DMS 273 treated with DMSO at 0.1 percent for 48 hours (cell line): ENCODE results near the gene SRRM2.

Experiments
- DNase-seq: peaks from one replicate; lab custom pipeline; 2025; lab: John Stamatoyannopoulos, UW

Gene SRRM2

DNA sequence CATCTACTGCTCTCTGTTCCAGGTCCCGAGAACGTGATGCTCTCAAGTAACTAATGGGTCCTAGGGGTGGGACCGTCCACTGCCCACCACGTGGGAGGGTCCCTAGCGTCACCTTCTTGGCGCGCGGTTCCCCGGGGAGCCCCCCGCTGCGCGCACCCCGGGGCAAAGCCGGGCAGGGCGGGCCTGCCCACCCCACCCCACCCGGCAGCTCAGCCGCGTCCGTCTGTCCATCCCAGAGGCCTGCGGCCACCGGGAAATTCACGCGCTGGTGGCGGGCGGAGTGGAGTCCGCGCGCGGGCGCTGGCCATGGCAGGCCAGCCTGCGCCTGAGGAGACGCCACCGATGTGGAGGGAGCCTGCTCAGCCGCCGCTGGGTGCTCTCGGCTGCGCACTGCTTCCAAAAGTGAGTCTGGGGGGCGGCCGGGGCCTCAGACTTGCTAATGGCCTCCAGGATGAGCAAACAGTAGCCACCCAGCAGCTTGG, 46.3 kb downstream of the SRRM2 start:
- DNase-seq: no peak

DNA sequence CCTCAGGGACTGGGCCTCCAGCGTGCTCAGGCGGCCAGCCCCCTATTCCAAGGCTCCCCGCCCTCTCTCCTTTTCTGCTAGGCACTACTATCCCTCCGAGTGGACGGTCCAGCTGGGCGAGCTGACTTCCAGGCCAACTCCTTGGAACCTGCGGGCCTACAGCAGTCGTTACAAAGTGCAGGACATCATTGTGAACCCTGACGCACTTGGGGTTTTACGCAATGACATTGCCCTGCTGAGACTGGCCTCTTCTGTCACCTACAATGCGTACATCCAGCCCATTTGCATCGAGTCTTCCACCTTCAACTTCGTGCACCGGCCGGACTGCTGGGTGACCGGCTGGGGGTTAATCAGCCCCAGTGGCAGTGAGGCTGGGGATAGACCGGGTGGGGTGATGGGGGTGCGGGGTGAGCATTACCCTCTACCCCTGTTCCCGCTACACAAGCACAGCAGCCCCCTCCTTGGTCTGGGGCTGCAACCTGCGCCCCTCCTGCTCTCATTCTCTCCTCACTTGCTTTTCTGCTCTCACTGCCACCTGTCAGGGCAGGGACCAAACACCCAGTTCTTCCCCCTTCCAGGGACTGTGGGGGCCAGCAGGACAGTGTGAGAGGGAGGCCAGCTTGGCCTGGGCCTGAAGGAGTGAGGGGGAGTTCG, 46.9 kb downstream of the SRRM2 start:
- DNase-seq: no peak

- no peak for DNase-seq
Measured at GRCh38 chr16:2799859-2800226, 47.4 kb downstream of the SRRM2 start.

- DNase-seq: no peak
Measured at GRCh38 chr16:2803545-2804195, 51.2 kb downstream of the SRRM2 start.

DNA sequence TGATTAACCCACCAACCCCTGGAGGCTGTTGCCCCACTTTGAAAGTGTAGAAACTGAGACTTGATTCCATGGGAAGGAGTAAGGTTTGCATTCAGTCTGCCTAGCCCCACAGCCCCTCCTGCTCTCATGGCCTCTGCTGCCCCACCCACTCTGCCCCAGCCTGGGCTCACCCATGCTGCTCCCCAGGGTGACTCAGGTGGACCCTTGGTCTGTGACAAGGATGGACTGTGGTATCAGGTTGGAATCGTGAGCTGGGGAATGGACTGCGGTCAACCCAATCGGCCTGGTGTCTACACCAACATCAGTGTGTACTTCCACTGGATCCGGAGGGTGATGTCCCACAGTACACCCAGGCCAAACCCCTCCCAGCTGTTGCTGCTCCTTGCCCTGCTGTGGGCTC, 52.3 kb downstream of the SRRM2 start:
- DNase-seq: no peak

DNA sequence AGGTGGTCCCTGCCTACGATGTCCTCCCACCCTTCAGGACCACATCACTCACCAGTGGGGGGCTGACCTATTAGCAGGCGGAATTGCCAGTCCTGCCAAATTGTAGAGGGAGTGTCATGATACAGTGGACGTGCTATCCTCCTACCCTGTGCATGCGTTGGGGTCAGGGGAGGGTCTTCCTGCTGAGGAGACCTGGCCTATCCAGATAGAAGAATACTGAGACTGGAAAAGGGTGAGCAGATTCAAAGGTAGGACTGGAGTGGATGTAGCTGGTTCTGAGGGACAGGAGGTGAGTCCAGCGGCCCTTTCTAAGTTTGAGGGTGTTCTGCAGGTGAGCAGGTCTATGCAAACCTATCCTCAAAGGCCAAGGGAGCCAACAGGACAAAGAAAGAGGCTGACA, 53.8 kb downstream of the SRRM2 start:
- DNase-seq: no peak

DNA sequence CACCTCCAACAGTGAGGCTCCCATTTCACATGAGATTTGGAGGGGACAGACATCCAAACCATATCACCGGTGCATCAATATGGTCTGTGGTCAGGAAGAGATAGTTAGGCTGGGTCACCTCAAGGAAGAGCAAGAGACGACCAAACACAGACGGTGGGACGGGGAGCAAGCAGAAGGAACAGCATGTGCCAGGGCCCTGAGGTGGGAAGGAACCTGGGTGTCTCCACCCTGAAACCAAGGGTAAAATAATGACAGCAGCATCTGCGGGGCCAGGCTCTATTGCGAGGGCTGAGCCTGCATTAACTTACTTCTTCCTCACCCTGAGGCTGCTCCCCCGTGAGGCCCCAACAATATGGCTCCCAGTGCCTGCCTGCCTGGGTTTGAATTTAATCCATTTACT, 55.7 kb downstream of the SRRM2 start:
- DNase-seq: no peak

- no peak for DNase-seq
Measured at GRCh38 chr16:2809149-2809760, 56.8 kb downstream of the SRRM2 start.

DNA sequence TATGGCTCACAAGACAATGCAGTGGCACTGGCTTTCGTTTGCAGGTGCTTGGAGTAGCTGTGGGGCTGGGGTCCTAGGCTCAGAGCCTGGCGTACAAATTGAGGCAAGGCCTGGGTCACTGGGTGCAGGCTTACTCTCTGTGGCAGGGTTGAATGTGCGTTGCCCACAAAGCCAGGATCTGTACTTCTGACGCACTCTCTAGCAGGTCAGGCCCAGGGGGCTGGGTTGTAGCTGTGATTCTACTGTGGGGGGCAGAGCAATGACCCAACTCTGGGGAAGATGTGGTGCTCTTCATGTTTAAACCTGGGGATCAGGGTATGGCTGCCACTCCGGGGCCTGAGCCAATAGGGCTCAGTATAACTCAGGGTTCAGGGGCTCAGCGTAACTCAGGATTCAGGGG, 58.2 kb downstream of the SRRM2 start:
- DNase-seq: no peak

- no peak for DNase-seq
Measured at GRCh38 chr16:2811703-2812471, 59.4 kb downstream of the SRRM2 start.

DNA sequence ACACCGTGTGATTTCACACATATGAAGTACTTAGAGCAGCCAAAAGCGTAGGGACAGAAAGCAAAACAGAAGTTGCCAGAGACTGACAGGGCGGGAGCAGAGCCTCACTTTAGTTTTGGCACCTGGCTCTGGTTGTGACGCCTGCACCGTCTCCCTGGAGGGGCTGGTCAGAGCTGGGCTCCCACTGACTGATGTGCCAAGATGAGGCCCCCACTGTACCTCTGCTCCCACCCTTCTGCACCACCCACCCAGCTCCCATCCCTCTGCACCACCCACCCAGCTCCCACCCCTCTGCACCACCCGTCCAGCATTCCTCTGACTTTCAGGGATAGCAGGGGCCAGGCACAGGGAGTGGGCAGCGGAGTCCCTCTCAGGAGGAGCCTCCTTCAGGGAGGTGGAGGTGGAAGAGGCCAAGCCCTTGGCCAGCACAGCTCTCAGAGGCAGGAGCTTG, 61.4 kb downstream of the SRRM2 start:
- no peak for DNase-seq

DNA sequence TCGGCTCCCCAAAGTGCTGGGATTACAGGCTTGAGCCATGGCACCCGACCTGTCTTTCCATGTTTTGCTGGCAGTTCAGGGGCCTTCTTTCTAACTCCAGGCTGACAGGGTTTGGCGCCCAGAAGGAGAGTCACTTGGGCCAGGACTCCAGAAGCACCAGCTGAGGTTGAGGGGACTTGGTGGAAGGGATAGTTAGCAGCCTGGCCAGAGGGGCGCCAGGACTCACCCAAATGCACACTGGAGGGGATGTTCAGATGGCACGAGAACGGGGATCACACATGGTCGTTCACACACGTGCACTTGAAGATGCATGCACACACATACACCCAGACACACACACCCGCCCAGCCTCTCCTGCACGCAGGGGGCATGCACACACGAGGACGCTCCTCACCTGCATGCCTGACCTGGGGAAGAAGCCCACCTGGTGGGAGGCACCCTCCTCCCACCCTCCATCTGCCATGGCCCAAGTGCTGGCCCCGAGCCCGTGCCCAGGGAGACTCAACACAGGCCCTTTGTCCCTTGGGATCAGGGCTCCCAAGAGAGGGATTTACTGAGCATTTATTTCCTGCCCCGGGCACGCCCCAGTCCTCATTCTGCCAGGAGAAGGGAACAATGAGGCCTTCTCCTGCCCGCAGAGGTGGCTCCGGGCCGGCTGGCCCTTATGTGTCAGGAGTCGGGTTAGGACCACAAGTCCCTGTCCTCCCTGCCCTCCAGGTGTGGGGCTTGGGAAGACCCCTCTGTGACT, 62.3 kb downstream of the SRRM2 start:
- DNase-seq: no peak

GRCh38 chr16:2815299-2815771, 62.9 kb downstream of the SRRM2 start:
- no peak for DNase-seq

DNA sequence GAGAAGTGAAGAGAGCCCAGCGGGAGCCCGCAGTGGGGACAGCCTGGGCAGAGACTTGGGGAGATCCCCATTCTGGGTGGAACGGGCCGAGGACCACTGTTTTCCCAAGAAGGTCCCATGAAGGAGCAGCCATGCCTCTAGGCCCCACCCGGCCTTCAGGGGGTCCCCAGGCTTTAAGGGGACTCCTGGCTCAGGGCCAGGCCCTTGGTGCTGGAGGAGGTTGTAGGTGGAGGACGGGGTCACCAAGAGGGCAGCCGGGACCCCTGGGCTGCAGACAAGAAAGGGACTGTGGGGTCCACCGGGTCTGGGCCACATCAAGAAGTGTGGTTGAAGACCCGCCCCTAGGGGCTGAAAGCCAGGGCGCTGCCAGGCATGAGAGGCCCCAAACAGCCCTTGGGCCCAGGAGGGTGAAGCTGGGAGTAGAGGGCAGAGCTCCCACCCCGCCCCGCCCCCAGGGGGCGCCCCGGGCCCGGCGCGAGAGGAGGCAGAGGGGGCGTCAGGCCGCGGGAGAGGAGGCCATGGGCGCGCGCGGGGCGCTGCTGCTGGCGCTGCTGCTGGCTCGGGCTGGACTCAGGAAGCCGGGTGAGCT, 64.4 kb downstream of the SRRM2 start, which contains the start of gene PRSS21:
Gene PRSS21, plus strand, starts transcription at position 487 of the 589 bp plus-strand sequence. Its CDS starts 32 bp downstream, at position 519.
- no peak for DNase-seq

- no peak for DNase-seq
Measured at GRCh38 chr16:2817340-2818271, 65.2 kb downstream of the SRRM2 start.

DNA sequence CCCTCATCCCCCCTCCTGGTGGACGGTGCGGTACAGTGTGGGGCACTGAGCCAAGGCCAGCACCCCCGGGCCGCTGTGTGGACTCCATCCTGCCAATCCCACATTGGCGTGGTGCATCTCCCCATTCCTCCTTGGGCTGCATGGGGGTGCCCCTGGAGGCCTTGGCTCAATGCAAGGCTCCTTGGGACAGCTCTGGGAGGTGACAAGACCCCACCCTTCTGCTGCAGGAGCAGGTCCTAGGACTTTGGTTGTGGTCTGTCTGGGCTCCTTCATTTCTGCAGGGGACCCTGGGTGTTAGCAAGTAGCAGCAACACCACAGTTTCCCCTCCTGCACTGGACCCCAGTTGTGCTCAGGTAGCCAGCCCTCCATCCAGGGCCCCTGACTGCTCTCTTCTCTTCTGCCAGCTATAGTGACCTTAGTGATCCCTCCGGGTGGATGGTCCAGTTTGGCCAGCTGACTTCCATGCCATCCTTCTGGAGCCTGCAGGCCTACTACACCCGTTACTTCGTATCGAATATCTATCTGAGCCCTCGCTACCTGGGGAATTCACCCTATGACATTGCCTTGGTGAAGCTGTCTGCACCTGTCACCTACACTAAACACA, 65.9 kb downstream of the SRRM2 start:
- no peak for DNase-seq

DNA sequence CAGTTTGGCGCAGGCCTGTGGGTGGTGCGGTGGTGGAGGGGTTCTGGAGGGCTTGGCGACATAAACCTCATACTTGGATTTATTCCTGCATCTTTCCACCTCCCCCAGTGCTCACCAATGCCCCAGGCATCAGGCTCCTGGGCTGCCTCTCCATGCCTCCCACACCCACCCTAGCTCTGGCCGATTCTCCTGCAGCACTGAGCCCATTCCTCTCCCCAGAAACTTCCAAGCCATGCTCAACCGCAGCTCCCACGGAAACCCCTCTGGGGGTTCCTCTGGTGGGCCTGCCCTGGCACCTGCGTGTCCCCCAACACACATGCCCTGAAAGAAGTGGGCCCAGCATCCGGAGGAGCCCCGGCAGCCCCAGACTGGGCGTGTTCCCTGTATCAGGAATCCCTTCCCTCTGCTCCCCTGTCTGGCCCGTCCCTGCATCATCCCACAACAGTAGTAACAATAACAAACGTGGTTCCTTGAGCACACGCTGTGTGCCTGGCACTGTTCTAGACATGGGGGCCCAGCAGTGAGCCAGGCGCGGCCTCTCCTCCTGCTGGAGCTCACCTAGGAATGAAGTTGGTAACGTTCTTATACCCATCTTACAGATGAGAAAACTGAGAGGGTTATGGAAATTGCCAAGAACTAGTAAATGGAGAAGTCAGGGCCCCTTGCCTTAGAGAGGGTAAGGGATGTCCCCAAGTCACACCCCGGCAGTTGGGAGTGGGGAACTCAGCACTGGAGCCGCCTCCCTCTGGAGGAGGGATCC, 66.9 kb downstream of the SRRM2 start:
- DNase-seq: no peak

DNA sequence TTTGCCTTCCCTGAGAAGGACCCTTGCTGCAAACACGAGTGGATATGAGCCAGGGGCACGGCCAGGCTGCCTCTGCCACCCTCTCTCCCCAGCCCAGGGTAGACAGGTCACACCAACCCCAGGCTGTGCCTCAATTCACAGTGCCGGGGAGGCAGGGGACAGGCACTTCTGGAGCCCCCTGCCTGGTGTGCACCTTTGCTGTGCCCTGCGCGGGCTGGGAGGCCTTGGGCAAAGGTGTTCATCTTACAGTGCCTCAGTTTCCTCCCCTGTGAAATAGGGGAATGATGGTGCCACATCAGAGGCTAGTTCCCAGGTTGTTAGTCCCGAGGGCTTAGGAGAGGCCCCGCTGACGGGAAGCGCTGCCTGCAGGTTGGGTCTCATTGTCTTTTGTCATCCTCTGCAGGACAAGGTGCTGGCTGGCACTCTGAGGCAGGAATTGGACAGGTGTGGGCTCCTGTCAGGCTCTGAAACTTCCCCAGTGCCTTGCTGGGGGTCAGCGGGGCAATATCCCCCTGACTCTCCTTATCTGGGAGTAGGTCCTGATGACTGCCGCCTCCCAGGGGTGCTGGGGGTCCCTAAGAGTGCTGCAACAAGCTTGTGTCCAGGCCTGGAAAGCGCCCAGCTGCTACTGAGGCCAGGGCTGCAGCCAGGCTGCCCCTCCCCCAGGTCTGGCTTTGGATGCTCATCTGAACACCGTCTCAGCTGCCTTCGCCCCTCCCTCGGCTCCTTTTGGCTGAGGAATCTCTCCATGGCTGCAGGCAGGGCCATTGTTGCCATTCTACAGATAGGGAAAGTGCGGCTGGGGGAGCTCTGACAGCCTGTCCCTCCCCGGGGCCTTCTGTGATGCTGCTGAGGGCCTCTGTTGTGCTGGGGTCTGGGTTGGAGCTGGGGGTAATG, 67.7 kb downstream of the SRRM2 start:
- DNase-seq: no peak
